HepG2 (cell line): ENCODE measurements around the gene NRP1. TPM values are rescaled to one million over a fixed set of nuclear protein-coding genes. Genes with fewer than 3 reads are reported as not detected.

Experiments used
- ATAC-seq: fragments of 200-7000 bp; cut with Tn5 transposase; 3 replicates; pipeline ENCODE4 v1.9.1; 2020; ENCODE audit warnings: mild to moderate bottlenecking, moderate library complexity
- BruUV-seq: library from RNA; stranded (reverse); fragments of 400-500 nt; replicated peaks from 2 replicates; lab custom pipeline; 2021; lab: Mats Ljungman, UMichigan
- CTCF ChIA-PET: fragments of 300-600 bp; formaldehyde crosslinking; extraction: SDS; loops from one replicate; lab custom pipeline; 2021; ENCODE audit warnings: low total read pairs, inconsistent platforms, low intra/inter-chr PET ratio; lab: Yijun Ruan, JAX
- POLR2A ChIA-PET: fragments of 350-600 bp; sonication (Branson Sonifier 250); formaldehyde crosslinking; loops from one replicate; lab custom pipeline; 2020; ENCODE audit warnings: antibody characterized with exemption, inconsistent platforms; lab: Yijun Ruan, JAX
- DNase-seq: peaks from one replicate; pipeline ENCODE4 v3.0.0-alpha.2; 2015; ENCODE audit warnings: low spot score
- FAIRE-seq: peaks from 3 replicates; lab custom pipeline; 2011; peaks lifted over from hg19 to GRCh38; lab: Jason Lieb, UNC
- H2AFZ ChIP-seq: one replicate; pipeline ENCODE4 v1.6.1; 2011; ENCODE audit warnings: low read length, inconsistent platforms
- H3K27ac ChIP-seq: fragments of 300-600 bp; 3 replicates; pipeline ENCODE4 v1.8.0; 2011; ENCODE audit warnings: mixed run types, mild to moderate bottlenecking, mixed read lengths, low read length, inconsistent platforms; ENCODE audit not compliant: insufficient read depth; ENCODE audit errors: extremely low read length
- H3K27me3 ChIP-seq, 2 experiments: fragments of 200-600 bp in 1 of 2; 2 replicates in 1 of 2; 3 replicates in 1 of 2; pipeline versions ENCODE4 v1.6.0 to v1.8.0; 2011; ENCODE audit warnings: low read length in 2 of 2, mild to moderate bottlenecking in 2 of 2, moderate library complexity in 2 of 2, inconsistent platforms in 1 of 2; ENCODE audit not compliant: insufficient read depth in 2 of 2, control insufficient read depth in 1 of 2
- H3K36me3 ChIP-seq, 2 experiments: fragments of 200-600 bp in 1 of 2; replicated peaks in 1 of 2; 2 replicates in 1 of 2; 3 replicates in 1 of 2; pipeline versions ENCODE4 v1.5.1 to v1.8.0; 2011; ENCODE audit warnings: low read length in 2 of 2, inconsistent platforms in 1 of 2; ENCODE audit not compliant: insufficient read depth in 2 of 2, control insufficient read depth in 1 of 2
- H3K4me1 ChIP-seq: 2 replicates; pipeline ENCODE4 v1.5.1; 2012; ENCODE audit warnings: low read length, inconsistent platforms; ENCODE audit not compliant: insufficient read depth
- H3K4me2 ChIP-seq: 2 replicates; pipeline ENCODE4 v1.6.0; 2011; ENCODE audit warnings: low read depth, low read length, inconsistent platforms
- H3K4me3 ChIP-seq, 3 experiments: fragments of 200-600 bp in 1 of 3; sonication (generic), shearing (Covaris generic) in 1 of 3; replicated peaks in 1 of 3; 2 replicates each; pipeline ENCODE4 v1.5.1; 2011 to 2016; ENCODE audit warnings: low read length in 3 of 3, inconsistent platforms in 2 of 3, low read depth in 2 of 3, mild to moderate bottlenecking in 2 of 3, control low read depth in 1 of 3, mixed read lengths in 1 of 3; ENCODE audit not compliant: insufficient read depth in 1 of 3
- H3K79me2 ChIP-seq: one replicate; pipeline ENCODE4 v1.6.1; 2011; ENCODE audit warnings: low read length, inconsistent platforms; ENCODE audit not compliant: insufficient read depth
- H3K9ac ChIP-seq: 2 replicates; pipeline ENCODE4 v1.6.0; 2011; ENCODE audit warnings: mild to moderate bottlenecking, low read depth, low read length, inconsistent platforms; ENCODE audit not compliant: insufficient read depth
- H3K9me3 ChIP-seq: 2 replicates; pipeline ENCODE4 v1.5.1; 2012; ENCODE audit warnings: mild to moderate bottlenecking, low read length
- H4K20me1 ChIP-seq: 2 replicates; pipeline ENCODE4 v1.6.0; 2011; ENCODE audit warnings: inconsistent platforms, mild to moderate bottlenecking, low read length, moderate library complexity; ENCODE audit not compliant: insufficient read depth
- CEBPG ChIP-seq: IDR thresholded peaks from 2 replicates; pipeline ENCODE4 v1.6.1; 2016
- CREM ChIP-seq, 2 experiments: sonication (generic) in 1 of 2; formaldehyde crosslinking in 1 of 2; IDR thresholded peaks; 2 replicates each; pipeline versions ENCODE4 v1.4.0 to v1.6.1; 2016 to 2020; ENCODE audit warnings: antibody characterized with exemption in 1 of 2, mild to moderate bottlenecking in 1 of 2, missing genetic modification reagents in 1 of 2
- EEA1 ChIP-seq: sonication (generic); formaldehyde crosslinking; IDR thresholded peaks from 2 replicates; pipeline ENCODE4 v1.5.1; 2020; ENCODE audit warnings: mild to moderate bottlenecking, missing genetic modification reagents, borderline replicate concordance
- FOXJ3 ChIP-seq: sonication (generic); formaldehyde crosslinking; IDR thresholded peaks from 2 replicates; pipeline ENCODE4 v1.4.0; 2020; ENCODE audit warnings: missing genetic modification reagents, mild to moderate bottlenecking, borderline replicate concordance
- HIVEP1 ChIP-seq: sonication (generic); formaldehyde crosslinking; IDR thresholded peaks from 2 replicates; pipeline ENCODE4 v1.4.0; 2020; ENCODE audit warnings: mild to moderate bottlenecking, missing genetic modification reagents
- POLR2AphosphoS2 ChIP-seq: IDR thresholded peaks from 2 replicates; pipeline ENCODE4 v1.6.1; 2011; ENCODE audit warnings: low read depth, low read length, improper control_type of control experiment
- RCOR2 ChIP-seq: IDR thresholded peaks from 2 replicates; pipeline ENCODE4 v1.6.1; 2016; ENCODE audit warnings: missing biosample characterization, missing genetic modification reagents
- REXO4 ChIP-seq: sonication (generic); formaldehyde crosslinking; IDR thresholded peaks from 2 replicates; pipeline ENCODE4 v1.8.0; 2022; ENCODE audit warnings: missing genetic modification reagents, mild to moderate bottlenecking, borderline replicate concordance
- RXRB ChIP-seq: IDR thresholded peaks from 2 replicates; pipeline ENCODE4 v1.6.1; 2016; ENCODE audit warnings: borderline replicate concordance, missing genetic modification reagents, missing compliant biosample characterization
- SCMH1 ChIP-seq: sonication (generic); formaldehyde crosslinking; IDR thresholded peaks from 2 replicates; pipeline ENCODE4 v1.9.0; 2021; ENCODE audit warnings: missing genetic modification reagents, mild to moderate bottlenecking, borderline replicate concordance
- SOX6 ChIP-seq, 2 experiments: fragments of 450-650 bp in 1 of 2; sonication (generic) in 1 of 2; formaldehyde crosslinking in 1 of 2; IDR thresholded peaks; 2 replicates each; pipeline versions ENCODE4 v1.4.0 to v1.6.1; 2017 to 2020; ENCODE audit warnings: antibody characterized with exemption in 1 of 2, mild to moderate bottlenecking in 1 of 2, missing genetic modification reagents in 1 of 2
- SUZ12 ChIP-seq: fragments of 150-350 bp; IDR thresholded peaks from 2 replicates; pipeline ENCODE4 v1.6.1; 2014; ENCODE audit warnings: low read depth, low read length
- ZFYVE20 ChIP-seq: sonication (generic); formaldehyde crosslinking; IDR thresholded peaks from 2 replicates; pipeline ENCODE4 v1.8.0; 2023; ENCODE audit warnings: low read depth, mild to moderate bottlenecking, moderate library complexity, missing genetic modification reagents, borderline replicate concordance
- ZNF263 ChIP-seq: sonication (generic); formaldehyde crosslinking; IDR thresholded peaks from 2 replicates; pipeline ENCODE4 v1.4.0; 2020; ENCODE audit warnings: missing genetic modification reagents
- ZNF34 ChIP-seq: sonication (generic); formaldehyde crosslinking; IDR thresholded peaks from 2 replicates; pipeline ENCODE4 v1.4.0; 2020; ENCODE audit warnings: mild to moderate bottlenecking, missing genetic modification reagents, borderline replicate concordance
- ZNF672 ChIP-seq: sonication (generic); formaldehyde crosslinking; IDR thresholded peaks from 2 replicates; pipeline ENCODE4 v1.8.1; 2022; ENCODE audit warnings: missing genetic modification reagents
- ZNF775 ChIP-seq: sonication (generic); formaldehyde crosslinking; IDR thresholded peaks from 2 replicates; pipeline ENCODE4 v1.4.0; 2020; ENCODE audit warnings: missing genetic modification reagents, mild to moderate bottlenecking, moderate library complexity, borderline replicate concordance
- WGBS: methylation state at CpG from one replicate; pipeline ENCODE4 v1.1.6; 2017; ENCODE audit warnings: low lambda C conversion rate; 5-methylcytosine and 5-hydroxymethylcytosine counted together
- in situ Hi-C: cut with HindIII; loops from 2 replicates; pipeline ENCODE4 v1.10.0; 2017; ENCODE audit warnings: low pct_unique_long_range_greater_than_20kb; ENCODE audit not compliant: extremely low pct_ligation_motif_present
- intact Hi-C: fragments of 100-400 bp; cut with micrococcal nuclease; formaldehyde crosslinking; loops from one replicate; pipeline ENCODE4 v1.10.0; 2022; ENCODE audit not compliant: unreplicated experiment
- polyA plus RNA-seq, 8 experiments: library from polyadenylated mRNA; depleted of rRNA in 3 of 8; stranded (reverse) in 7 of 8; unstranded in 1 of 8; fragments of >200 nt; fragmentation: Illumina TruSeq in 4 of 8; extraction: Trizol in 4 of 8; gene quantifications; 2 replicates each; pipeline versions ENCODE4 v1.2.1 to v1.2.3, GENCODE V29; 2011 to 2016; ENCODE audit warnings: low read depth in 4 of 8, missing spikeins in 1 of 8, mixed read lengths in 1 of 8; ENCODE audit not compliant: insufficient read depth in 1 of 8
- total RNA-seq, 5 experiments: library from RNA; depleted of rRNA; stranded (reverse); fragments of >200 nt; fragmentation: Illumina TruSeq; extraction: Trizol; gene quantifications; 2 replicates each; pipeline ENCODE4 v1.2.3, GENCODE V29; 2016; ENCODE audit warnings: low read depth in 1 of 5
- TF ChIP-seq, protein P1 (sequence below): sonication (generic); formaldehyde crosslinking; IDR thresholded peaks from 2 replicates; pipeline ENCODE4 v1.4.0; 2020; ENCODE audit warnings: missing genetic modification reagents
- TF ChIP-seq, protein P2 (sequence below): sonication (generic); formaldehyde crosslinking; conservative IDR thresholded peaks from 2 replicates; pipeline ENCODE4 v1.8.1; 2023; ENCODE audit warnings: missing genetic modification reagents
- TF ChIP-seq, protein P3 (sequence below): sonication (generic); formaldehyde crosslinking; IDR thresholded peaks from 2 replicates; pipeline ENCODE4 v1.5.1; 2020; ENCODE audit warnings: missing genetic modification reagents, mild to moderate bottlenecking, borderline replicate concordance

Gene NRP1
- total and polyA plus RNA-seq, 2 of the 13 experiments (the other 11 are each of a cell fraction or from before 2014, with no cell fraction given): 5.3 to 5.8 TPM

DNA sequence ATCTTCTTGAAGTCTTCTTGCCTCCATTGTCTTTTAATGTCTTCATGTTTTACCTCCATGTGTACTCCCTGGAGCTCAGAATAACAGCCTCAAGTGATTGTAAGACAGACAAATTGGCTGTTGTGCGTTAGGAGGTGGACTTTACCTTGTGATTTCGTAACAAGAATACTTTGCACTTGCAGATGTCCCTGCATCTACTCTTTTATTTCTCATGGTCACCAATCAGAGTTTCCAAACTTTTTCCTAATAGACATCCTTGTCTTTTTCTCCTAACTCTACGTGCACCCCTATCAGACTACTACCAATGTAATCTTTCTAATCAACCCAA lies 172.3 kb downstream of the NRP1 start (continued):
- no peak for TF ChIP-seq SOX6 (IDR thresholded peaks at IDR 0.05)
- peak; percentile 78 for TF ChIP-seq SOX6 (CRISPR knock-in tag; IDR thresholded peaks at IDR 0.05)
- TF ChIP-seq ZNF34 (CRISPR knock-in tag): no peak
- no peak for TF ChIP-seq ZNF263 (CRISPR knock-in tag)
- TF ChIP-seq, protein P1, sequence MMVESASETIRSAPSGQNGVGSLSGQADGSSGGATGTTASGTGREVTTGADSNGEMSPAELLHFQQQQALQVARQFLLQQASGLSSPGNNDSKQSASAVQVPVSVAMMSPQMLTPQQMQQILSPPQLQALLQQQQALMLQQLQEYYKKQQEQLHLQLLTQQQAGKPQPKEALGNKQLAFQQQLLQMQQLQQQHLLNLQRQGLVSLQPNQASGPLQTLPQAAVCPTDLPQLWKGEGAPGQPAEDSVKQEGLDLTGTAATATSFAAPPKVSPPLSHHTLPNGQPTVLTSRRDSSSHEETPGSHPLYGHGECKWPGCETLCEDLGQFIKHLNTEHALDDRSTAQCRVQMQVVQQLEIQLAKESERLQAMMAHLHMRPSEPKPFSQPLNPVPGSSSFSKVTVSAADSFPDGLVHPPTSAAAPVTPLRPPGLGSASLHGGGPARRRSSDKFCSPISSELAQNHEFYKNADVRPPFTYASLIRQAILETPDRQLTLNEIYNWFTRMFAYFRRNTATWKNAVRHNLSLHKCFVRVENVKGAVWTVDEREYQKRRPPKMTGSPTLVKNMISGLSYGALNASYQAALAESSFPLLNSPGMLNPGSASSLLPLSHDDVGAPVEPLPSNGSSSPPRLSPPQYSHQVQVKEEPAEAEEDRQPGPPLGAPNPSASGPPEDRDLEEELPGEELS: 0 out of 2 replicates have a peak, but pooled peaks have one; percentile 50
- TF ChIP-seq SUZ12: no peak
- TF ChIP-seq CEBPG (CRISPR knock-in tag): peak; percentile 75
- no peak for TF ChIP-seq ZNF672
- TF ChIP-seq FOXJ3: peak; percentile 64; the same call in 1 of the 2 replicates
- TF ChIP-seq RCOR2 (CRISPR knock-in tag): peak; percentile 44; the same call in 1 of the 2 replicates
- peak; percentile 31; the same call in 1 of the 2 replicates for TF ChIP-seq CREM (IDR thresholded peaks at IDR 0.05)
- no peak for TF ChIP-seq CREM (CRISPR knock-in tag; IDR thresholded peaks at IDR 0.05)
- no peak for TF ChIP-seq POLR2AphosphoS2
- TF ChIP-seq HIVEP1 (CRISPR knock-in tag): no peak

DNA sequence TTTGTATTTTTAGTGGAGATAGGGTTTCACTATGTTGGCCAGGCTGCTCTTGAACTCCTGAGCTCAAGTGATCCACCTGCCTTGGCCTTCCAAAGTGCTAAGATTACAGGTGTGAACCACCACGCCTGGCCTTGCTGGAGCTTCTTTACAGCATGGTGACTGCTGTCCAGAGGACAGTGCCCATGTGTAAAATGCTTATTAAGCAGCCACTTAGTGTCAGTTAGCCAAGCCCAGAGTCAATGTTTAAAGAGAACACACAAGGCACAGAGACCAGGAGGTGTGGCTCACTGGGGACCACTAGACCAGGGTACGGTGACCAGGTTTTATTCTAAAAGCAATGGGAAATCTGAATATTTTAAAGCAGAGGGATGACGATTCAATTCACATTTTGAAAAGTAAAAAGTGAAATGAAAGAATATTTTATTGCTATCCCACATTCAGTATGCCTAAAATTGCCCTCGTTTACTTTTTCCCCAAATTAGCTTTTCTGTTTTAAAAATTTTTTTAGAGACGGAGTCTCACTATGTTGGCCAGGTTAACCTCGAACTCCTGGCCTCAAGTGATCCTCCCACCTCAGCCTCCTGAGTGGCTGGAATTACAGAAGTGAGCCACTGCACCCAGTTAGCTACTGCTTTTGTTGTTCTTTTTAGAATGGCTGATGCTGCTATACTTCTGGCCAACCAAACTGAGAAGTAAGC lies 172.8 kb downstream of the NRP1 start:
- FAIRE-seq (peak; percentile 72), DNase-seq (peak; percentile 29), ATAC-seq (peak; percentile 68)
- no peaks in the 10 kb centered on the region for H4K20me1 ChIP-seq
- ChIA-PET CTCF (no interaction called here), POLR2A (interaction anchor here (1.2 to 2.1 kb wide), 3 partner anchors 16 to 181 kb away, joined by 3 to 4 read pairs (median 4); no protein-coding TSS in a partner anchor)
- H3K9me3 ChIP-seq: no peaks in the 10 kb centered on the region
- in situ Hi-C loops: no loop called here
- no peak overlapping the region for H3K27ac ChIP-seq
- H3K9ac ChIP-seq: no peak overlapping the region
- intact Hi-C loops: no loop called here
- no TSS peak for BruUV-seq
- no peaks in the 10 kb centered on the region for H3K27me3 ChIP-seq
- H3K4me2 ChIP-seq: peak overlapping the region; percentile 28; the same call in 1 of the 2 replicates
- H3K36me3 ChIP-seq: no peaks in the 10 kb centered on the region
- H3K4me1 ChIP-seq: peaks cover 64% of the 10 kb centered on the region
- H3K79me2 ChIP-seq: no peaks in the 10 kb centered on the region
- 55% methylated on average over 6 of the region's 6 CpGs for WGBS
- H3K4me3 ChIP-seq: no peak overlapping the region
- no peak overlapping the region for H2AFZ ChIP-seq
- TF ChIP-seq REXO4 (CRISPR knock-in tag) (no peak), ZNF775 (CRISPR knock-in tag) (no peak), ZFYVE20 (CRISPR knock-in tag) (no peak), EEA1 (CRISPR knock-in tag) (no peak), RXRB (CRISPR knock-in tag) (no peak), SCMH1 (CRISPR knock-in tag) (no peak)
- TF ChIP-seq, protein P2, sequence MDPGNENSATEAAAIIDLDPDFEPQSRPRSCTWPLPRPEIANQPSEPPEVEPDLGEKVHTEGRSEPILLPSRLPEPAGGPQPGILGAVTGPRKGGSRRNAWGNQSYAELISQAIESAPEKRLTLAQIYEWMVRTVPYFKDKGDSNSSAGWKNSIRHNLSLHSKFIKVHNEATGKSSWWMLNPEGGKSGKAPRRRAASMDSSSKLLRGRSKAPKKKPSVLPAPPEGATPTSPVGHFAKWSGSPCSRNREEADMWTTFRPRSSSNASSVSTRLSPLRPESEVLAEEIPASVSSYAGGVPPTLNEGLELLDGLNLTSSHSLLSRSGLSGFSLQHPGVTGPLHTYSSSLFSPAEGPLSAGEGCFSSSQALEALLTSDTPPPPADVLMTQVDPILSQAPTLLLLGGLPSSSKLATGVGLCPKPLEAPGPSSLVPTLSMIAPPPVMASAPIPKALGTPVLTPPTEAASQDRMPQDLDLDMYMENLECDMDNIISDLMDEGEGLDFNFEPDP (CRISPR knock-in tag): no peak
- TF ChIP-seq, protein P3, sequence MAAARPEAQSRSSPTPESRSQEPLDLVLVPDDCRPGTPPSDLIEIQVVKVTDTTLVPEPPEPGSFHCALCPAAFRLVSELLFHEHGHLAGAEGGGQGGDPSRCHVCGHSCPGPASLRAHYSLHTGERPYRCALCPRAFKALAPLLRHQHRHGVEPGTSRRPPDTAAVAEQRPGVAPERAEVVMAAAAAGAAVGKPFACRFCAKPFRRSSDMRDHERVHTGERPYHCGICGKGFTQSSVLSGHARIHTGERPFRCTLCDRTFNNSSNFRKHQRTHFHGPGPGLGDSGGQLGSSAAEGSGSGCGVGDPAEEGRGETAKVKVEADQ (CRISPR knock-in tag): 0 out of 2 replicates have a peak, but pooled peaks have one; percentile 35
